ENCODE results near the gene PIMREG. TPM values are rescaled to one million over a fixed set of nuclear protein-coding genes. Genes with fewer than 3 reads are reported as not detected.

Gene PIMREG
- total RNA-seq, 1 donor from 2014 or later = 9.1 TPM

- Mint-ChIP-seq H3K27me3 (ENCODE audit: unreplicated experiment) (peaks cover 10% of the 10 kb centered on the region), H3K4me1 (ENCODE audit: unreplicated experiment) (peaks cover 31% of the 10 kb centered on the region), H3K9me3 (ENCODE audit: unreplicated experiment) (no peaks in the 10 kb centered on the region), H3K4me3 (ENCODE audit: unreplicated experiment) (no peak overlapping the region), H3K36me3 (ENCODE audit: low read depth, unreplicated experiment) (no peaks in the 10 kb centered on the region), H3K27ac (ENCODE audit: unreplicated experiment) (no peak overlapping the region)
- no peak for TF ChIP-seq CTCF (IDR thresholded peaks at IDR 0.05; ENCODE audit: unreplicated experiment)
- DNase-seq (ENCODE audit: low spot score) = no peak
Measured at GRCh38 chr17:6456321-6456720, 12.1 kb downstream of the PIMREG start.

- DNase-seq (ENCODE audit: low spot score) = no peak
- Mint-ChIP-seq H3K36me3 (ENCODE audit: low read depth, unreplicated experiment) (no peaks in the 10 kb centered on the region), H3K27me3 (ENCODE audit: unreplicated experiment) (peaks cover 10% of the 10 kb centered on the region), H3K4me3 (ENCODE audit: unreplicated experiment) (no peak overlapping the region), H3K9me3 (ENCODE audit: unreplicated experiment) (no peaks in the 10 kb centered on the region), H3K4me1 (ENCODE audit: unreplicated experiment) (peaks cover 31% of the 10 kb centered on the region), H3K27ac (ENCODE audit: unreplicated experiment) (no peak overlapping the region)
- TF ChIP-seq CTCF (IDR thresholded peaks at IDR 0.05; ENCODE audit: unreplicated experiment) = no peak
Measured at GRCh38 chr17:6456914-6457687, 12.8 kb downstream of the PIMREG start.

- TF ChIP-seq CTCF (IDR thresholded peaks at IDR 0.05; ENCODE audit: unreplicated experiment) = no peak
- no peaks in the 10 kb centered on the region for H3K36me3 Mint-ChIP-seq (ENCODE audit: low read depth, unreplicated experiment)
- no peak for DNase-seq (ENCODE audit: low spot score)
Measured at GRCh38 chr17:6457688-6458459, 13.6 kb downstream of the PIMREG start.

GRCh38 chr17:6458460-6458950 is 14.2 kb downstream of the PIMREG start:
- no peak for DNase-seq (ENCODE audit: low spot score)
- no peak overlapping the region for H3K27ac Mint-ChIP-seq (ENCODE audit: unreplicated experiment)
- TF ChIP-seq CTCF (IDR thresholded peaks at IDR 0.05; ENCODE audit: unreplicated experiment) = no peak
- no peak overlapping the region for H3K4me3 Mint-ChIP-seq (ENCODE audit: unreplicated experiment)
- H3K27me3 Mint-ChIP-seq (ENCODE audit: unreplicated experiment) = peaks cover 13% of the 10 kb centered on the region
- no peaks in the 10 kb centered on the region for H3K9me3 Mint-ChIP-seq (ENCODE audit: unreplicated experiment)
- peaks cover 24% of the 10 kb centered on the region for H3K4me1 Mint-ChIP-seq (ENCODE audit: unreplicated experiment)
- H3K36me3 Mint-ChIP-seq (ENCODE audit: low read depth, unreplicated experiment) = no peaks in the 10 kb centered on the region

More at GRCh38 chr17:6457688-6458459, 13.6 kb downstream of the PIMREG start:
- peaks cover 16% of the 10 kb centered on the region for H3K27me3 Mint-ChIP-seq (ENCODE audit: unreplicated experiment)
- no peak overlapping the region for H3K4me3 Mint-ChIP-seq (ENCODE audit: unreplicated experiment)
- H3K4me1 Mint-ChIP-seq (ENCODE audit: unreplicated experiment) = peaks cover 30% of the 10 kb centered on the region
- no peak overlapping the region for H3K27ac Mint-ChIP-seq (ENCODE audit: unreplicated experiment)
- H3K9me3 Mint-ChIP-seq (ENCODE audit: unreplicated experiment) = no peaks in the 10 kb centered on the region

Data from endothelial cell (in vitro differentiated cells).